ENCODE results near the gene ZBTB34.

DNA sequence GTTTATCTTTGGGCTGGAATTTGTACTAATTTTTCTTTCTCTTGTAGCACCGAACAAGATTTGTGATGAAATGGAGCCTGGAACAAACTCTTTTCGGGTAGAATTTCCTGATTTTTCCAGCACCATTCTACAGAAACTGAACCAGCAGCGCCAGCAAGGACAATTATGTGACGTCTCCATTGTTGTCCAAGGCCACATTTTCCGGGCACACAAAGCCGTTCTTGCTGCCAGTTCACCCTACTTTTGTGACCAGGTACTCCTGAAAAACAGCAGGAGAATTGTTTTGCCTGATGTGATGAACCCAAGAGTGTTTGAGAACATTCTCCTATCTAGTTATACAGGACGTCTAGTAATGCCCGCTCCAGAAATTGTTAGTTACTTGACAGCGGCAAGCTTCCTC lies 28.0 kb upstream of the ZBTB34 start:
- TF ChIP-seq, protein P1, sequence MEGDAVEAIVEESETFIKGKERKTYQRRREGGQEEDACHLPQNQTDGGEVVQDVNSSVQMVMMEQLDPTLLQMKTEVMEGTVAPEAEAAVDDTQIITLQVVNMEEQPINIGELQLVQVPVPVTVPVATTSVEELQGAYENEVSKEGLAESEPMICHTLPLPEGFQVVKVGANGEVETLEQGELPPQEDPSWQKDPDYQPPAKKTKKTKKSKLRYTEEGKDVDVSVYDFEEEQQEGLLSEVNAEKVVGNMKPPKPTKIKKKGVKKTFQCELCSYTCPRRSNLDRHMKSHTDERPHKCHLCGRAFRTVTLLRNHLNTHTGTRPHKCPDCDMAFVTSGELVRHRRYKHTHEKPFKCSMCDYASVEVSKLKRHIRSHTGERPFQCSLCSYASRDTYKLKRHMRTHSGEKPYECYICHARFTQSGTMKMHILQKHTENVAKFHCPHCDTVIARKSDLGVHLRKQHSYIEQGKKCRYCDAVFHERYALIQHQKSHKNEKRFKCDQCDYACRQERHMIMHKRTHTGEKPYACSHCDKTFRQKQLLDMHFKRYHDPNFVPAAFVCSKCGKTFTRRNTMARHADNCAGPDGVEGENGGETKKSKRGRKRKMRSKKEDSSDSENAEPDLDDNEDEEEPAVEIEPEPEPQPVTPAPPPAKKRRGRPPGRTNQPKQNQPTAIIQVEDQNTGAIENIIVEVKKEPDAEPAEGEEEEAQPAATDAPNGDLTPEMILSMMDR (IDR thresholded peaks at IDR 0.05; ENCODE audit: low read length) = no peak
- no peak for TF ChIP-seq EZH2 (IDR thresholded peaks at IDR 0.05; ENCODE audit: borderline replicate concordance, low read length)
